NCI-H345 treated with DMSO at 0.1 percent for 48 hours (cell line): ENCODE measurements around the gene AQP11.
"Not testable (repeated sequence)": the region's sequence is repeated elsewhere in the genome, so short reads cannot be mapped to it uniquely, and the experiment has no call there.

Source experiments
- DNase-seq: peaks from one replicate; lab custom pipeline; 2025; ENCODE audit not compliant: unreplicated experiment; lab: John Stamatoyannopoulos, UW

Gene AQP11

DNA sequence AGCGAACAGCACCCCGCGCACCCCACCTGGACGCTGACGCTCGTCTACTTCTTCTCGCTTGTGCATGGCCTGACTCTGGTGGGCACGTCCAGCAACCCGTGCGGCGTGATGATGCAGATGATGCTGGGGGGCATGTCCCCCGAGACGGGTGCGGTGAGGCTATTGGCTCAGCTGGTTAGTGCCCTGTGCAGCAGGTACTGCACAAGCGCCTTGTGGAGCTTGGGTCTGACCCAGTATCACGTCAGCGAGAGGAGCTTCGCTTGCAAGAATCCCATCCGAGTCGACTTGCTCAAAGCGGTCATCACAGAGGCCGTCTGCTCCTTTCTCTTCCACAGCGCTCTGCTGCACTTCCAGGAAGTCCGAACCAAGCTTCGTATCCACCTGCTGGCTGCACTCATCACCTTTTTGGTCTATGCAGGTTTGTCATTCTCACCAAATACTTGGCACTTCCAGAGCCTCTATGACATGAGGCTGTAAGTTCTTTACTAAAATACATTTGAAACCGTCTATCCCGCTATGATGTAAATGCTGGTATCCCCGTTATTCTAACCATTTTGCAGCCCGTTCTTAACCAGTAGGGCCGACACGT, 535 bp downstream of the AQP11 start:
- DNase-seq, result peak; percentile 76

DNA sequence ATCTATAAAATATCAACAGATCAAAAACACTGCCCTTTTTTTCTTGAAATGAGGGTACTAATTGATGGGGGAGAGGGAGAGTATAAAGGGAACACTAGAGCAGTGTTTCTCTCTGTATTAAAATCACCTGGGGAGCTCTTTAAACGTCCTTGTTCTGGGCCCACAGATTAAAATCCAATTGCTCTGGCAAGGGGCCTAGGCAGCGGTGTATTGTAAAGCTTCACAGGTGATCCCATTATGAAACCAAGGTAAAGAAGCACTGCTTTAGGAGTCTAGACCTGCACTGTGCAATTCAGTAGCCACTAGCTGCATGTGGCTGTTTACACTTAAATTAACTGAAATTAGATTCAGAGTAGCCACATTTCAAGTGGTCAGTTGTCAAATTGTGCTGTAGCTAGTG, 3.0 kb downstream of the AQP11 start:
- DNase-seq, result peak; percentile 71

DNA sequence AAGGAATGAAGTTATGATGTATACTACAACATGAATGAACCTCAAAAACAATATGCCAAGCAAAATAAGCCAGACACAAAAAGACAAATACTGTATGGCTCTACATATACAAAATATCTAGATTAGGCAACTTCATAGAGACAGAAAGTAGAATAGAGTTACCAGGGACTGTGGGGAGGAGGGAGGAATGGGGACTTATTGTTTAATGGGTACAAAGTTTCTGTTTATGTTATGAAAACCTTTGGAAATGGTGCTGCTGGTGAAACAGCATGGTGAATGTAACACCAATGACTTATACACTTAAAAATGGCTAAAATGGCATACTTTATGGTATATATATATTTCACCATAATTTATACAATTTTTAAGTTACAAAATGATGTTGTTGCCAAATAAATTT, 4.1 kb downstream of the AQP11 start:
- DNase-seq, result no peak

DNA sequence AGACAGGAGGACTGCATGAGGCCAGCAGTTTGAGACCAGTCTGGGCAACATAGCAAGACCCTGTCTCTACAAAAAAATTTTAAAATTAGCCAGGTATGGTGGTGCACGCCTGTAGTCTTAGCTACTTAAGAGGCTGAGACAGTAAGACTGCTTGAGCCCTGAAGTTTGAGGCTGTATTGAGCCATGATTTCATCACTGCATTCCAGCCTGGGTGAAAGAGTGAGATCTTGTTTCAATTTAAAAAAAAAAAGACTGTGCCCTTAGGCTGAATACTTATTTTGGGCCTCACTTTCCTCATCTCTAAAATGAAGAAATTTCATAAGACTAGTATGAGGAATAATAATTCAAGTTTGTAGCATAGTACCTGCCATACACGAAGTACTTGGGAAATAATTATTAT, 6.9 kb downstream of the AQP11 start:
- DNase-seq, result no peak

DNA sequence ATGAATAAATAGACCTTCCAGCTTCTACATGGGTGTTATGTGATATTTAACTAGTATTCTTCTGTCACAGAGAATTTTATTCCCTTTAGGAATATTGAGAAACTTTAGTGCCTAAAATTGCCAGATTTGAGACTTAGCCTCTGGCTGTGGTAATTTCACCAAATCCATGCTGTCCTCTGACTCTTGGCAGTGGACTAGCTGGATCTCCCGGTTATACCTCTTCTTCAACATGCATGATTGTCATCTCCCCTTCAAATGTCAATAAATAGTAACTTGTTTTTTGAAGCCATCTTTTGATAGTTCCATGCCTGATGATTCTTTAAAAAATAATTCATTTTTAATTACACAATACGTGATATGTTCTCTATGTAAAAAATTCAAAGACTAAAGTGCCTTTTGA, 8.4 kb downstream of the AQP11 start:
- no peak for DNase-seq

DNA sequence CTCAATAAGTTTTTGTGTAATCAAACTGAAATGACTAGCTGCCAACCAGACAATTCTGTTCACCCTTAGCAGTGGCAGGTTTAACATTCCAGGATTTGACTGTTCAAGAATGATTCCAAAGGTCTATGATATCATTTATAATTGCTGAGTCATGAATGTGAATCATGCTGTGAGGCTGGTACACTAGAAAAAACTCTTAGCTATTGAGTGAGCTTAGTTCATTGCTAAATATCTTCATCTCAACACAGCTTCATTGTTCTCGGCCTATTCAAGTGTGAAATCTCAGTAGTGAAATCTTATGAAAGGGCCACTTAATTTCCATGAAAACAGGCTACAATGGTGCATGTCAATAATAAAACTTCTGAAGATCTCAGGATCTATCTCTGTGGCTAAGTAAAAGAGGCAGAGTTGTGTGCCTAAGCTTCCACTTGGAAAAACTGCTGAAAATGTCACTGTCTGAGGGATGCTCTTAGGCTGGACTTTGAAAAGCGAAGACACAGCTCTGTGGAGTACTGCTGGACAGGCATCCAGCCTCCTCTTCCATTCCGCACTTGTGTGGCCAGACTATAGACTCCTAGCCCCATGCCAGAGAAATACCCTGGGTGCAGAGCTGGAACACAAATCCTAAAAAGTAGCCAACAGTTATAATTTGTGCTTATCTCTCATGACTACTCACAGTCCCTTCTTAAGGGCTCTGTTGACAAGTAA, 12.8 kb downstream of the AQP11 start:
- no peak for DNase-seq

DNA sequence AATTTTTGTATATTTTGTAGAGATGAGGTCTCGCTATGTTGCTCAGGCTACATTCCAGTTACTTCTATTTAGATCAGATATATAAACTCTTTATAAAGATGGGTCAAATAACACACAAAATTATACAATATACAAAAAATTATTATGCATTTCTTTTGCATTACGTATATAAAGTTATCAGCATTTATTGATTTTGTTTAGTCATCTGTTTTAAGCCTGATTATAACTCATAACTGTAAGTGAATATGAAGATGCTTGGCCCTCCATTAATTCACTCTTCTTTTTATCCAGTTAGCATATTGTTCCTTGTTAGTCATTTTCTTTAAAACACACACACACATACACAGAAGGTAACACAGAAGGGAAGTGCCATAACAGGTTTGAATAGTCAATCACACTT, 14.5 kb downstream of the AQP11 start:
- no peak for DNase-seq

DNA sequence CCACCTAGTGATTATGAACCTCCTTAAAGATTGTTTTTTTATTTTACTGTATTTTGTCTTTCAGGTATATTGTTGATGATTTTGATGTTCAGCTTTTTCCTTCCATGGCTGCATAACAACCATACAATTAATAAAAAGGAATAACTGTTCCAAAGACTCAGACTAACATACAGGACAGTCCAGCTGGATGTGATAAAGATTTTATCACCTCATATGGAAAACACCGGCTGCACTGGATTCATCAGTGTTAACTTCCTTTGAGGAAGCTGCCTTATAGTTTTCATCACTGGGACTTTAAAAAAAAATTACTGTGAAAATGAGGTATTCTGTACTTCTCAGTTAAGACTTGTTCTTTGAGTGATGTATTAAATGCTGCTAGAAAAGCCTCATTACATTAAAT, 19.5 kb downstream of the AQP11 start:
- DNase-seq, result no peak

DNA sequence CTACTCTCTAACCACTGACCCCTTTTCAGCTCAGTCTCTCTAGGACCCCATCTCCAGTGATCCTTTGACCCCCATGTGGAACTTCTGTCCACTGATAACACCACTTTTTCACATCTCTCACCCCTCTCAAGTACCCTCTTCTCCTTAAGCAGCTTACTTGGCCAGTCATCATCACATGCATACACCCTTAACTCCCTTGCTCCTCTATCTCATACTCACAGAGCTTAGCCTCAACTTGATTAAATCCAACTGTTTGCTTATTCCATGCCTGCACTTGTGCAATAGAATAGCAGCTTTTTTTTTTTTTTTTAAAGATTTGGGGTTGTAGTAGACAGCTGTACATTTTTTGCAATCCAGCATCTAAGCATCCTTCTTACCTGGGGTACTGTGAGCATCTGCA, 22.2 kb downstream of the AQP11 start:
- DNase-seq, result no peak

DNA sequence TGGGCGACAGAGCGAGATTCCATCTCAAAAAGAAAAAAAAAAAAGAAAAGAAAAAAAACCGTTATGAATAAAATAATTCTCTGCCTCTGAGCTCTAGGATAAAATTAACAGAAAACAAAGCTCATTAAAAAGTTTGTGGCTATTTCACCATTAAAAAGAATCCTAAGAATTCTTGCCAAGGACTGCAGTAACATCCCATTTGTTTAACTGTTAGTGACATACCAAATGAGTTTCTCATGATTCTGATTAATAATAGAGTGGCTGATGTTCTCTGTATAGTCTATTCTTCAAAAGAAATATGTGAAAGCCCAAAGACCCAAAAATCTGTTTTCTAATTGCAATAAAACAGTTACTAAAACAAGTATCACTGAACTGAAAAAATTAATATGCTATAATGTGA, 28.1 kb downstream of the AQP11 start:
- no peak for DNase-seq

DNA sequence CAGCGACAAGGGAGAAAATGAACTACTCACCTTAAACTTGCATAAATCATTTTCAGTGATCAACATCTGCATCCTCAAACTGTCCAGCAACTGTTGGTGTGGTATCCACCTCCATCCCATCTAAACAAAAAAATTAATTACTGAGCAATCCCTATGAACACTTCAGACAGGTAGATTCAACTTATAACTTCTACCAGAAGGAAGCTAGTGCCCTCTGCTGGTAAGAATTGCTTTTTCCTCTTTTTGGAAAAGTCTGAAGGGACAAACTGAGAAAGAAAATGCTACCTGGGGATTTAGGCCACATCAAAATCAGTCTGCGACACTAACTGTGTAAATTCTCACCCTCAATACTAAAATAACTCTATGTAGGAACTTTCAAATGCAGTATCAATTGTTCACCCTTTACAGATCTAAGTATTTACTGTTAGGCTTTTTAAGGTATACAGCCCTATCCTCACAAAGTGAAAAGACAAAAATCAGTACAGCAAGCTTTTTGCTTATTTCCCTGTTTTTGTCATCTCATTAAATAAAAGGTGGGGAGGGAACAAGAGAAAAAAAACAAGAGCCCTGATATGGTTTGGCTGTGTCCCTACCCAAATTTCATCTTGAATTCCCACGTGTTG, 29.9 kb downstream of the AQP11 start:
- peak; percentile 40 for DNase-seq

DNA sequence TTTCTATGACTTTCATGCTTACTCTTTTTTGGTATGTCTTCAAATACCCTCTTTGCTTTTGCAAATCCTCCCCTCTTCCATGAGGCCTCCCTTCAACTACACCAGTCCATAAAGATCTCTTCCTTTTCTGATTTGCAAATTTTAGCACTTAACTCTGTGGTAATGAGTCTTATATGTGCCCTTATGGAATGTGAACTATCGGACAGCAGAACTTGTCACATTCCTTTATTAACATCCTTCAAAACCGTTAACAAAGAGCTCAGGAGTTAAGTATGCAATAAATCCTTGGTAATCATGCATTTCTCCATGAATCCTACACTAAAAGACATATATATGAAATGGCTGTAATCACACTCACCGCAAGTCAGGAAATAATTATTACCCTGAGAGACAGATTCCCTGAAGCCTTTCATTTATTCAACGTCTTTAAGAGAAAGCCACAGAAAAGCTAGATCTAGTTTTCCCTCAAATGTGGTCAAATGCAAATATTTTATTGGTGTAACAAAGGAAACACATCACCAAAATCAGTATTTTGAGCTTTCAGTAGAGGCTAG, 40.5 kb downstream of the AQP11 start:
- no peak for DNase-seq

DNA sequence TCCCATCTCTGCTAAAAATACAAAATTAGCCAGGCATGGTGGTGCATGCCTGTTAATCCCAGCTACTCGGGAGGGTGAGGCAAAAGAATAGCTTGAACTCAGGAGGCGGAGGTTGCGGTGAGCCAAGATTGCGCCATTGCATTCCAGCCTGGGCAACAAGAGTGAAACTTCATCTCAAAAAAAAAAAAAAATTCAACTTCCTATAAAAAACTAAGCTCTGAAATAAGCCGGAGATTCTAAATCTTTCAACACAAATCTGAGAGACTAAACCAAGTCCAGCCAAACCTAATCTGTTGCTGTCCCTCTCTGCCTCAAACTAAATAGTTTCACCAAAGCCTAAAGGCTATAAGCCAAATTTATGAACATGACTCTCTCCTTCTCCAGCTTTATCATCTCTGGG, 44.2 kb downstream of the AQP11 start:
- DNase-seq, result not testable (repeated sequence)

DNA sequence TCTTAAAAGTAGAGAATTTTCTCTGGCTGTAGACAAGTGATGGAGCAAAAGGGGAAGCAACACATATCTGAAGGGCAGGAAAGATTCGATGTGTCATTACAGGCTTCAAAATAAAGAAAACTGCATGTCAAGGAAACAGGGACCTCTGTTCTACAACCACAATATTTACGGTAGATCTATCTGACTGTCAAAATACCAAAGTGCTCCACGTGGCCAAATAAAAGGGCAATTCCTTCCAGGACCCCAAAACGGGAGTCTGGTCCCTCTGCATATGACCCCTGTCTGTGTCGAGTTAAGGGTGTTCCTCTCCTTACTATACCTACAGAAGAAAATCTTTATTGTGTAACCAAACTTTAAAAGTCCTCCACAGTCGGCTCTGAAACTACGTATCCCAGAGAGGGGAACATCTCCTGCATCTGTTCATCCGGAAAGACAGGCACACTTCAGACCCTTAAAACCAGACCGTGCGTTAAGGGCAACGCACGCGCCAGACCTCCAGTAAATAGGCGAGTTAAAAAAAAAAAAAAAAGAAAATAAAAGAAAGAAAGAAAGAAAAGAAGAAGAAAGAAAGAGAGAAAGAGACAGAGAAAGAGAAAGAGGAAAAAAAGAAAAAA, 47.1 kb downstream of the AQP11 start:
- no peak for DNase-seq

DNA sequence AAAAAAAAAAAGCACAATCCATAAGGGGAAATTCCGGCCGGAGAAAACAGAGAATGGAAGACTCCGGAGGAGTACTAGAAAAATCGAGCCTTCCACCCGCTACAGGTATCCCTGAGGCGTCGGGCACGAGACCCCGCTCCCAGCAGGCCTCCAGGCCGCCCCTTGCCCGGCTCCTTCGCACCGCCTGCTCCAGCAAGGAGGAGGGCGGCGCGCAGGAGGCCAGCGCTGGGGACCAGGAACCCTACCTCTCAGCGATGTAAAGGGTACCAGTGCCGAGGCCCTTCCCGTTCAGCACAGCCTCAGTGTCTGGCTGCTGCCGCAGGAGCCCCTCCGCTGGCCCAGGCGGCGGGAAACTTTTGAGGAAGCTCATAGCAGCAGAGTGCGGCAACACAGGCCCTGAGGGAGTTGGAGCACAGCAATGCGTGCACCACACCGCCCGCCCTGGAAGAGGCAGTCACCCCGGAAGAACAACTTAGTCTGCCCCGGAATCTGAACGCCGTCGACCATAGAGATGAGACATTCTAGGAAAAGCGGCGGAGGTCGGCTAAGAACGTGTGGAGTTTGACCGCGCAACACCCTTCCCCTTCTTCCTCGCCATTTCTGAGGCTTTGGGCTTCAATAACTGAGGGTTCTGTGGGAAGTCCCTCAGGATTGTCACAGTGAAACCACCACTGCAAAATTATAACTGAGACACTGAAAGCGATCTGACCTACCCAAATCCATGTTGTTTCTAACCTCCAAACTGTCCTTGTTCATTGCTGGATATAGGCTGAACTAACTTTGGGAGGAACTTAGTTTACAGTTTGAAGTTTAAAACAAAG, 47.8 kb downstream of the AQP11 start, which contains the start of gene CLNS1A:
TSS of gene CLNS1A (minus strand) at position 450 of the 821 bp plus-strand sequence. CDS start at position 370, 80 bp downstream.
- DNase-seq, result peak; percentile 75

DNA sequence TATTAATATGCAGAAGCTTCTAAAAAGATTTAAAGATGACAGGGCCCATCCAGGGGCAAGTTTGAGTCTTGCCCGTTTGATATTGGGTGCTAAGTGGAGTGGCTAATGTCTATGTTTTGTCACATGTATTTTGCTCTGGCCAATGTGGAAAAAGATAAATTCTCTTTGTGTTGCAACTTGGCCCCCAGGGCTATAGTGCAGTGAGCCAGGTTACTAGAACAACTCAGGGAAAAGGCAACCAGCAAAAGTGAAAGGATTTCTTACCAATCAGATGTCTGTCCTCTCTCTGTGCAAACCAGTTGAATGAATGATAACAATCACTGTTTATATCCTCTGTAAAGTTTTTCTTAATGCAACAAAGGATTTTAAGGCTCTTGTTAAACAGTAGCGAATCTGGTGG, 52.5 kb downstream of the AQP11 start:
- DNase-seq, result no peak

DNA sequence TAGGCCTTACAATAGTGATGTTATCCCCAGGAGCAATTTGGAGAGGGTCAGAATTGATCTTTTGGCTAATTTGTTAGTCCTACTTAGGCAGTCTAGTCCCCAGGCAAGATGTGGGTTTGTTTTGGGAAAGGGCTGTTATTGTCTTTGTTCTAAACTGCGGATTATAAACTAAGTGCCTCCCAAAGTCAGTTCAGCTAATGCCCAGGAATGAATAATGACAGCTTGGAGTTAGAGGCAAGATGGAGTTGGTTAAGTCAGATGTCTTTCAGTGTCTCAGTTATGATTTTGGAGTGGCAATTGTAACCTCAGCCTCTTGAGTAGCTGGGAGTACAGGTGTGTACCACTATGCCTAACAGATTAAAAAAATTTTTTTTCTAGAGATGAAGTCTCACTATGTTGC, 55.1 kb downstream of the AQP11 start:
- DNase-seq, result no peak

DNA sequence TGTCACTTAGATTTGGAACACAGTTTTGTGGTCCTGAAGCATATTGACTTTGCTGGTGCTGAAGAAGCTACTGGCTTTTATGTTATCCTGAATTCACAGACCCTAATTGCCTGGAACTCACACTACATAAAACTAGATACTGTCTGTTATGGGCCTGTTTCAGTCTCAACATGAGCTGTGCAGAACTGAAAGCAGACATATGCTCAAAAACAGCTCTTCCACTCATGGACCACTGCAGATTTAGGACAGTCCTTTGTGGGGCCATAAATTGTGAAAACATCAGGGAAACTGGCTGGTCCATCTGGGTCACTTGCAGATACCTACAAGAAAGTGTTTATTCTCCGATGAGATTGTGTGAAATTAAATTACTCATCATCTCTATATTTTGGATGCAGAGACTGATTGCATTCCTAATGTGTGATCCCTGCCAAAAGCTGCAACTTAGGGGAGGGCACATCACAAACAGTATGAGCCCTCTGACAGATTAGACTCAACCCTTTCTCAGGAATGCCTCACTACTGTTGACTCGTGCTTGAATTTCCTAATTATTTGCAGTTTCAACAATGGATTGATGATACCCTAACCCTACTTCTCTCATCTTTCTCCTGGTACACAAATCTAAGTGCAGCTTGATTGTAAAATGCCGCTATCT, 58.0 kb downstream of the AQP11 start:
- no peak for DNase-seq

DNA sequence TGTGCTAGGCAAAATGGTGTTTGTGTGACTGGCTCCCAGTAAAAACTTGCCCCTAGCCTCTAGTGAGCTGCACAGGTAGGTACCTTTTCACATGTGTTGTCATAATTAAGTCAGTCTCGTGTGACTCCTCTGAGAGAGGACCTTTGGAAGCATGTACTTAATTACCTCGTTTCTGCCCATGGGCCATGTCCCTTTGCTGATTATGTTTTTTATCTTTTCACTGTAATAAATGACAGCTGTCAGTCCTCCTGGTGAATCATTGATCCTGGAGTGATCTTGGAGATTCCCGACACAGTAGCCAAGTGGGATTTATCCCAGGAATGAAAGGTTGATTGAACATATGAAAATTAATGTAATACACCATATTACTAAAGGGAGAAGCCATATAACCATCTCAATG, 60.4 kb downstream of the AQP11 start:
- DNase-seq, result no peak

DNA sequence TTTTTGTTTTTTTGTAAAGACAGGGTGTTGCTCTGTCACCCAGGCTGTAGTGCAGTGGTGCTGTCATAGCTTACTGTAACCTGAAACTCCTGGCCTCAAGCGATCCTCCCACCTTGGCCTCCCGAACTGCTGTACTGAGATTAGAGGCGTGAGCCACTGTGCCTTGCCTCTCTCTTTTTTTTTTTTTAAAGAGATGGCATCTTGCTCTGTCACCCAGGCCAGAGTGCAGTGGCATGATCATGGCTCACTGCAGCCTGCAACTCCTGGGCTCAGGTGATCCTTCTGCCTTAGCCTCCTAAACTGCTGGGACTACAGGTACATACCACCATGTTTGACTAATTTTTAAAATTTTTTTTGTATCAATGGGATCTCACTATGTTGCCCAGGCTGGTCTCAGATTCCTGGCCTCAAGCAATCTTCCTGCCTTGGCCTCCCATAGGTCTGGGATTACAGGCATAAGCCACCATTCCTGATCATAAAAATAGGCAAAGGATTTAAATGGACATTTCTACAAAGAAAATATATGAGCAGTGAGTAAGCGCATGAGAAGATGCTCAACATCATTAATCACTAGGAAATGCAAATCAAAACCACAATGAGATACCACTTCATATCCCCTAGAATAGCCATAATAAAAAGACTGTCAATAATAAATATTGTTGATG, 65.1 kb downstream of the AQP11 start:
- DNase-seq, result no peak
